Measurements from ENCODE around the gene FAM163B.

FAM163B gene

GRCh38 chr9:133539991-133540697, 69.0 kb downstream of the FAM163B start:
- no peak for DNase-seq

DNA sequence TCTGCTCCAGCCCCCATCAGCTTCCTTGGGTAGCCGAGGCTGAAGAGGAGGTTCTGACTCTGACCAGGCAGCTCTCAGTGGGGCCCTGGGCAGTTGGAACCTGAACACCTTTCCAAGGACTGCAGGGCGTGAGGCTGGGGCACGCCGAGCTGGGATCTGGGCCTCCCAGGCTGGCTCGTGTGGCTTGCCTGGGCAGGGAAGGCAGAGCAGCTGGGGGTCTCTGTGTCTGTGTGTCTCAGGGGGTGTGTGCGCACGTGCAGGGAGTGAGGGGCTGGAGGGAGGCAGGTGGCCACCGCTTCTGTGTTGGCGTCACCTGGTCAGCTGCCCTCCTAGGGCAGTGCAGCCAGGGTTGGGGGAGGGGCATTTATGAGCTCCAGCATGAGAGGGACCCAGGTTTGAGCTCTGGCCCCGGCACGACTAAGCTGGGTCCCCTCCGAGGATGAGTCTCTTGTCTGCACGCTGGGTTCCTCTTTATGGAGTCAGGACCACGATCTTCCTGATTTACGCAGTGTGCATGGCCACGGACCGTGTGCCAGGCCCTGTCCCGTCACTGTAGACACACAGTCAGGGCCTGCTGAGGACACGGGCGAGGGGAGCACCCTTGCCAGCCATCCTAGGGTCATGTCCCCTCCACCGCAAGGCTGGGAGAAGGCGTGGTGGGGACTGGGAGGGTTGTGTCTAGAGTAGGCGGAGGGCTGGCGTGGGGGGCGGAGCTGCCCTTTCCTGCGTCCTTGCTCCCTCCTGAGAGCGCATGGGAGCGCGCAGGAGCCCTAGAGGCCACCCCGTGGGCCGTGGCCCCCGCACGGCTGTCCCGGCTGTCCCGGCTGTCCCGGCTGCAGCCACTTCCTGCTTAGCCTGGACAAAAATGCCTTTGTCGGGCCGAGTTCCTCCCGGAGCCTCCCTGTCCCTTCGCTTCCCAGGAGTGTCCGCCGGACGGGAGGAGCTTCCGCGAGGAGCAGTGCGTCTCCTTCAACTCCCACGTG, 70.0 kb downstream of the FAM163B start:
- DNase-seq = no peak

DNA sequence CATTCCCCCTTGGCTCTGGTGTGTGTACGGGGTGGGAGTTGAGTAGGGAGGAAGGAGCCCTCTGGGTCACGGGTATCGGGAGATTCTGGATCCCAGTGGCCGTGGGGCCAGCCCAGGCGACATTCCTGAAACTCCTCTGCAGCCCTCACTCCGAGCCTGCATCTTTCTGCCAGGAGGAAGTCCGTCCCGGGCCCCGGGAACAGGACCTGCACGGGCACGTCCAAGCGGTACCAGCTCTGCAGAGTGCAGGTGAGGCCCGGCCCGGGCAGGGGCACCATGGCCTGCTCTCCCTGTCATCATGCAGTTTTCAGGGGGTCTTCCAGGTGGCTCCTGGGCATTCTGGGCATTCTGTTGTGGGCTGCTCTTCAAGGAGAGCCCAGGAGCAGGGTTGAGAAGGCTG, 71.0 kb downstream of the FAM163B start:
- no peak for DNase-seq

GRCh38 chr9:133537257-133537656, 71.9 kb downstream of the FAM163B start:
- no peak for DNase-seq

- no peak for DNase-seq
Measured at GRCh38 chr9:133536536-133536935, 72.7 kb downstream of the FAM163B start.

DNA sequence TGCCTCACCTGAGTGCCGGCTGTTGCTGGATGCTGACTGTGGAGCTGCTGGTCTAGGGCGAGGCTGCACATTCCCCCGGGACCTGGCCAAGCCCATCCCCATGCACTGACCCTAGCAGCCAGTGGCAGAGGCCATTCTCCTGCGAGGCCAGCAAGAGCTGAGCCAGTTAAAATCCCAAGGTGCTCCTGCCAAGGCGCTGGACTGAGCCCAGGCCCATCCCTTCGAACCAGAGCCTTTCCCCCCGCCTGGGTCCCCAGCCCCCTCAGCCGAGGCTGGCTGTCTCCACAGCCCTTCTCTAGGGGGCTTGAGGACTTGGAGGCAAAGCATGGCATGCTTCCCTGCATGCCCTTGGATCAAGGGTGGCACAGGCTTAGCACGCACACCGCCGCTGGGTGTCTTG, 73.1 kb downstream of the FAM163B start:
- no peak for DNase-seq

DNA sequence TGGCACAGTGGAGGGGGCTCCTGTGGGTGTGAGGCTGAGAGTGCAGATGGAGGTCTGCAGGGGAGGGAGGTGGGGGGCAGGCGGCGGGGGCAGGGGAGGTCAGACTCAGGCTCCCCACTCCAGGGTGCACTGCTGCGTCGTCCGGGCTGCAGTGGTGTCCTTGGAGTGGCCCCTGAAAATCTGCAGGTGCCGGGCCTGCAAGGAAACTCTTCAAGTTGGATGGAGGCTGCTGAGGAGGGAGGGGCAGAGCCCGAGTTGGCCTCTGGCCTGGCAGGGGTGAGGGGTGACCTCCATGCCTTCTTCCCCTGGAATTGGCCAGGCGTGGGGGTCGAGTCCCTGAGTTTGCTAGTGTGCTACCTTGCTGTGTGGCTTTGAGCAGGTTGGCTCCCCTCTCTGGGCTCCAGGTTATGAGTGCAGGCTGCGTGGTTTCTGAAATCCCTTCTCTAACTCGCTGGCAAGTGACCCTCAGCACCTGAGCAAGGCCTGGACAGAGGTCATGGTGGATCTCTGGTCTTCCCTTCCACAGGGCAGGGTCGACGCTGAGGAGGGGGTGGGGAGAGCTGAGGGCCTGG, 73.8 kb downstream of the FAM163B start:
- DNase-seq = no peak

GRCh38 chr9:133534346-133535291, 74.6 kb downstream of the FAM163B start, which contains the start of gene ADAMTSL2:
Gene ADAMTSL2, plus strand, starts transcription at chr9:133534704. Its CDS starts 2,009 bp downstream, at chr9:133536713.
- DNase-seq = peak in 1 of 2 experiments; percentile 15

- no peak for DNase-seq
Measured at GRCh38 chr9:133533857-133534256, 75.3 kb downstream of the FAM163B start.

- DNase-seq = peak; percentile 37 to 73
Measured at GRCh38 chr9:133532937-133533668, 76.1 kb downstream of the FAM163B start.

DNA sequence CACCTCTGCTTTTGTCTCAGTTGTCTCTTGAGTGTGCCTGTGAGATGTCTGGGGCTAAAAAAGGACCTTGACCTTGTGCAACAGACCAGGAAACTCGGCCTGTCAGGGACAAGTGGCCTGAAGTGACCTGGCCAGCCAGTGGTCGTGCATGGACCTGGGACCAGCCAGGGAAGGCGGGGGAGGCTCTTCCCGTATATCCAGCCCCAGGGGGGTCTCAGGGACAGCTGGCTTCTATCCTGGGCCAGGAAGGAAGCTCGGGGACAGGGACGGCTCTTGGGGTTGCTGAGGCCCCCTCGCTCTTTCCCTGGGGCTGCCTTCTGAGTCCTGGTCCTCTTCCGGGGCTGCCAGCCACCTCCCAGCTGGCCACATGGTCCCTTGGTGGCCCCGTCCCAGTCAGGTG, 77.9 kb downstream of the FAM163B start:
- no peak for DNase-seq

- DNase-seq = no peak
Measured at GRCh38 chr9:133529874-133530273, 79.3 kb downstream of the FAM163B start.

DNA sequence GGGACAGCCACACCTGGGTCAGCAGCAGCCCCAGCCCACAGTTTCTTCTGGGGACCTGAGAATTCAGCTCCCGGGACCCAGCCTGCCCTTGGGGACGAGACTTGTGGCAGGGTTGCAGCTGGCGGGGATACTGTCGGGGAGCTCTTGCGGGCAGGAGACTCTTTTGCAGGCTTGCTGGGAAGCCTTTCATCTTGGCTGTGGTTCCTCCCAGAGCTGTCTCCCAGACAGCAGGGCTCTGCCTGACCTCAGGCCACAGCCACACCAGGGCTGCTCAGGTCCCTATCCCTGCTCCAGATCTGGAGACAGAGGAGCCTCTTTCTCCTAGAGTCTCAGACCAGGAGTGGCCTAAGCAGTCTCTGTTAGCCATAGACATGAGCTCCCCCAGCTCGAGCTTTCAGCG, 79.7 kb downstream of the FAM163B start:
- no peak for DNase-seq

GRCh38 chr9:133528876-133529241, 80.3 kb downstream of the FAM163B start:
- no peak for DNase-seq

- DNase-seq = no peak
Measured at GRCh38 chr9:133528001-133528875, 81.0 kb downstream of the FAM163B start.

- DNase-seq = no peak
Measured at GRCh38 chr9:133527444-133527920, 81.7 kb downstream of the FAM163B start.

All from NCI-H526 (cell line).